Activated CD8-positive, alpha-beta memory T cell treated with anti-CD3 and anti-CD28 coated beads, Interleukin-2, amount 50 U/mL, for 1 hour (primary cell): ENCODE results near the gene TBC1D2B.
"Not testable (repeated sequence)": the region's sequence is repeated elsewhere in the genome, so short reads cannot be mapped to it uniquely, and the experiment has no call there.

Experiments
- DNase-seq: peaks from one replicate; pipeline ENCODE4 v3.0.0-alpha.2; 2020; ENCODE audit errors: extremely low read depth

The TBC1D2B gene

DNA sequence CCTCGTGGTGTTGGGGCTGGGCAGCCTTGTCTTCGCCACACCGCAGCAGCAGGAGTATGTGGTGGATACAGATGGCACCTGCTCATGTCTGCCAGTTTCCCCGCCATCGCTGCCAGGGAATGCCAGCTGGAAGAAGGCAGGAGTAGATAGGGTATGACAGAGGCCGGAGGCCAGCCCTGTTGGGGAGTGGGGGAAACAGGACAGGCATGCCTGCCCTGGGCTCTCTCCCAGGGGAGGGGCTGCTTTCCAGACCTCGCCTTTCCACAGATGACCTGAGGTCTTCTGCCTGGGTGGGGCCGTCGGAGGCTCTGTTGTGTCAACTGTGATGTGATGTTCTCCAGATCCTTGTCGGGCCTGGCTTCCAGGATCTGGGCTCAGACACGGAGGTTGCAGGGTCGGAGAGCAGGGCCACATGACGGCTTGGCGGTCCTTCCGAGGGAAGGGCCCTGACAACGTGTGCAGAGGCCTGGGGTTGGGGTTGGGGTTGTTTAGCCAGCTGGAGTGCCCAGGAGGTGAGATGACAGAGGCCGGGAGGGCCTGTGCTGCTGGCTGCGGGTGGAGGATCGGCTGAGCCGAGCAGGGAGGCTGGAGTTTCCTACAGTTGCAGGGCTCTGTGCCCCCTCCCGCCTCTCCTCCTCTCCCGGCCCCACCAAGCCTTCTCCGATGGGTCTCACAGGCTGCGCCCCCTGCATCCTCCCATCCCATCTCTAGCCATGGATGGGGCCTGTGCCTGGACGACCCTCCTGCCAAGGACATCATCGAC, 102.0 kb downstream of the TBC1D2B start:
- DNase-seq, result no peak

DNA sequence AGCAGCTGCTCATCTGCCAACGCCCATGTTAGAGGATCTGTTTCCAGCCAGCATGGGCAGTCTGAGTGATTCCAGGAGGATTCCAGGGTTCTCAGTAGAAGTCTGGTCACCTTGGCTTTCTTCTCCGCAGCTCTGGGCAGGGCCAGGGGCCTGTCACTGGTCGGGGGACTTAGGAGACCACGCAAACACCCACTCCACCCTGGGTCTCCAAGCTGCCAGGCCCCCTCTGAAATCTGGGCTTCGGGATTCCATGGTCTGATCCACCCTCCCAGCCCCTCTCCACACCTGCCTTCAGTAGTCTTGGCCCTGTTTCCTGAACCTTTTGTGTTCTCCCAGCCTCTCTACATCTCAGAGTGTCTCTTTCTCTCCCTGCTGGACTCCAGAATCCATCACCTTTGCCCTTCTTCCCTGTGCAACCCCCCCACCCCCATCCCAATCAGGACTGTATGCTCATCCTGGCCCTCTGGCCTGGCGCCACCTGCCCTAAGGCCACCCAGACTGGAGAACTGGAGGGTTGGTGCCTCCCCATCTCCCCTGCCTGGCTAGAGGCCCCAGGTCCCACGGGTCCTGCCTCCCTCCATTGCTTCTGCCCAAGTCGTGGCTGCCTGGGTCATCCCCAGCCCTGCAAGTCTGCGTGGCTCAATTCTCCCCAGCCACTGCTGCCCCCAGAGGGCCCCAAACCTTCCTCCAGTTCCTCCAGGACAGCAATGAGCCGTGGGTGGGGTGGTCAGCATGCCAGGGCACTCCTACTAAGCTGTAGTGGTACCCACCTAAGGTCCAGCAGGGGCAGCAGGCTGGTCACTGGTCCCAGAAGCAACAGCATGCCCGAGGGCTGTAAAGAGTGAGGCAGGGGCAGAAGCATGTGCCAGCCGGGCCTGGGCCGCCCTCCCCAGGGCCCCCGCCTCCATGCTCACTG, 102.8 kb downstream of the TBC1D2B start:
- DNase-seq, result no peak

DNA sequence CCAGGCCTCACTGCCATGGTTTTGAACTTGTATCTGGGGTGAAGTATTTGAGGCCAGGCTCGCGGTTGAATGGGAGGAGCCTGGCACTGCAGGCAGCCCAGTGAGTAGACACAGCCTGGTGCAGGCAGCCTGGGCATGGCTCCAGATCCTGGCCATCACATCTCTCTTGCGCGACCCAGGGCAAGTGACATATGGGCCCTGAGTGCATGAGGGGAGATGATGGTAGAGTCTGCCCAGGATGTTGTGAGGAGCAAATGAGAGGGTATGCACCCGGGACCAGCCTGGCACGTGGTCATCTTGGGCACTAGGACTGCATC, 103.5 kb downstream of the TBC1D2B start:
- no peak for DNase-seq

DNA sequence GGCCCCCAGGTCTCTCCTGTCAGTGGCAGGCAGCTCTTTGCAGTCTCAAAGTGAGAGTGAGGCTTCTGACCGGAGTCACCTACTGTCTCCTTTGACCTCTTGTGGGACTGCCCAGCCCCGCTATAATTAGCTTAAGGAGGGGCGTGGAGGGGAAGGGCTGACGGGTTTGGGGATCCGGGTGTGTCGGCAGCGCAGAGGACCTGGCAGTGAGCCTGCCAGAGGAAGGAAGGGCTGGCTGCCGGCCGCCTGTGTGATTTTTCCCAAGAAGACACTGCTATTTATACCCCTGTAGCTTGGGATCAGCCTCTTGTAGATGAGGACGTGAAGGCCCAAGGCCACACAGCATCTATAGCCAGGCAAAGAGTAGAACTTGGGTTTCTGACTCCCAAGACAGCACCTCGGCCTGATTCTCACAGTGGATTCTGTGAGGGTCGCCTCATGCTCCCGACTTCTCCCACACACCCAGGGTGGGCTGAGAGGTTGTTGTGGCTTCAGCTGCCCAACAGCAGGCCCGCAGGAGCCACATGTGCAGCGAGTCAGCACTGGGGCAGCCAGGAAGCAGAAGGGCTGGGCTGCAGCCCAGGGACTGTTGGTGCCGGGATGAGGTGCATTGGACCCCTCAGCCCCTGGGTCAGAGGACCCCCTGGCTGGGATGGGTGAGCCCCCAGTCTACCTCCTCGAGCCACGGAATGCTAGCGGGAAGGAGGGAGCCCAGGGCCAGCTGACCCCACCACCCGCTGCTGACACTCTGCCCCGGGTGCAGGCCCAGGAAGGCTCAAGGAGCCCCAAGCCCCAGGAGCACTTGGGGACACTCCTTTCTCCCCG, 104.0 kb downstream of the TBC1D2B start:
- not testable (repeated sequence) for DNase-seq

DNA sequence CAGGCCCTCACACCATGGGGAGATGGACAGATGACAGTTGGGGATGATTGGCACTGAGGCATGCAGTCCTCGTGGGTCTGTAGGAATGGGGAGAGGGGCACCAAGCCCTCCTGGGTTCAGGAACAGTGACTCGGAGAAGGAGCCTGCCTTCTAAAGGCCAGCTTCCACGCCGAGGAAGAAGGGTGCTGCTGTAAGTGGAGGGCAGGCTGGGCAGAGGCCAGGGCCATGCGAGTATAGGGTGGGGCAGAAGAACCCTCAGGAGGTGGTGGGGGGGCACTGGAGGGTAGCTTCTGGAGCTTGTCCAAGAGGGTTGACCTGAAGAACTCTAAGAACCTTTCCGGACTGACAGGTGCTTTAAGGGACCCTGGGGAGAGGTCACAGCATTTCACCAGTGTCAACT, 104.8 kb downstream of the TBC1D2B start:
- DNase-seq, result not testable (repeated sequence)

DNA sequence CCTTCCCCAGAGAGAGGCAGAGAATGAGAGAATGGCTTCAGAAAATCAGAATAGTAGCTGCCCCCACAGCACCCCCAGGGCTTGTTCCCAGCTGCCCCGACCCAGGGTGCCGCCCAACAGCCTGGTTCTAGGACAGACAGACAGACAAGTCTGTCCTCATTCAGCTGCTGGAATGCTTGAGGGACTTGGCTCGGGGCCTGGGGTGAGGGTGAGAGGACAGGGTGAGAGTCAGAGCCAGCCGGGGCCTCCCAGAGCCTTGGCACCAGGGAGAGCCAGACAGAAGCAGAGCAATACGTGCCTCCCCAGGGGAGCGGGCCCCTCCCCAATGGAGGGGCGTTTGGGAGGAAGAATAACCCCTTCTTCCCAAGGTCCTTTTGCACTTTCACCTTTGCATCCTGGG, 105.6 kb downstream of the TBC1D2B start:
- not testable (repeated sequence) for DNase-seq

DNA sequence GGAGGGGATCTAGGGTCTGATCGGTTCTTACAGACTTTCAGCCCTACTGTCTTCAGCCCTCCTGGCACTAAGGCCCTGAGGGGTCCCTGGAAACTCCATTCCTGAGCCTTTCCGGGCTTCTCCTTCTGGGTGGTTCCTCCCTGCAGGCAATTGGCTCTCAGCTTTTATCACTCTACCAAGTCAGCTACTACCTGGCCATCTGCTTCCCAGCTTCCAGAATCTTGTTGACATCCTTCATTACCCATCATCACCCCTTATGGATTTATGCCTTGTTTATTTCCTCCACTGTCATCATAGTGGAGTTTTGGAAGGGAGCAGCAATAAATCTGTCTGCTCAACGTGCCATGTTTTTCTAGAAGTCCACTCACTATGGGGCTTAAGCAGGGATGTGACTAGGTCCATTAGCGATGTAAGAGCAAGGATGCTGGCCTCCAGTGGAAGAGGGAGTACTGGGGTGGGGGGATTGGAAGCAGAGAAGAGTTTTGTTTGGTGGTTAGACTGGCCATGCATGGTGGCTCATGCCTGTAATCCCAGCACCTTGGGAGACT, 106.6 kb downstream of the TBC1D2B start:
- DNase-seq, result not testable (repeated sequence)

DNA sequence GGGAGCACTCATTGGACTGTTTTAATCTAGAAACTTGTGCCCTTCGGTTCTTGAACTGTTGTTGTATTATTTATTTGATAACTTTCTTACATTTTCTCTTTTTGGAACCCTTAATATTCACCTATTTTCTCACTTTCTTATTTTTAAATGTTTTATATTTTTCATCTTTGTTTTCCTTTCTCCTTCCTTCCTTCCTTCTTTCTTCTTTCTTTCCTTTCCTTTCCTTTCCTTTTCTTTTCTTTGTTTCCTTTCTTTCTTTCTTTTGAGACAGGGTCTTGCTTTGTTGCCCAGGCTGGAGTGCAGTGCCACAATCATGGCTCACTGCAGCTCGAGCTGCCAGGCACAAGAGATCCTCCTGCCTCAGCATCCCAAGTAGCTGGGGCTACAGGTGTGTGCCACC, 108.5 kb downstream of the TBC1D2B start:
- DNase-seq, result no peak

DNA sequence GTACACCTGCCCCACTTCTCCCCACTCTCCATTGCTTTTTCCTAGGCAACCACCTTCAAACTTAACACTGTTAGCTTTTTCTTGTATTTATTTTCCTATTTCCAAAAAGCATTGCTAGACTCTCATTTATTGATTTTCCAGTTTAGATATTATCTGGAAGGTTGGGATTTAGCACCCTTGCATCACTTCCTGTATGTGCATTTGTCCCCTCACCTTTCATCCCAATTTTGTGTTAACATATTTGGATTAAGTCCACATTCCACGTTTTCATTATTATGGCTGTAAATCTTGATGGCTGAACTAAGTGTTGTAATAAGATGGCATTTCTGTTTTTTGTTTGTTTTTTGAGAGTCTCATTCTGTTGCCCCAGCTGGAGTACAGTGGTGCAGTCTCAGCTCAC, 109.7 kb downstream of the TBC1D2B start:
- no peak for DNase-seq

DNA sequence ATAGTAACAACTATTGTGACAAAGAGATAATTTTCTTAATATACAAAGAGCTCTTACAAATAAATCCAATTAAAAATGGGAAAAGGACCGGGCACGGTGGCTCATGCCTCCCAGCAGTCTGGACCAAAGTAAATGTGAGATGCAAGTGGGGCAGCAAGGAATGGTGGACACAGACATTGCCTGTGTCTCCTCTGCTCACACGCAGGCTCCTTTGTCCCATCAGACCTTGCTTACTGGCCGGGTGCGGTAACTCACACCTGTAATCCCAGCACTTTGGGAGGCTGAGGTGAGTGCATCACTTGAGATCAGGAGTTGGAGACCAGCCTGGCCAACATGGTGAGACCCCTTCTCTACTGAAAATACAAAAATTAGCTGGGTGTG, 110.3 kb downstream of the TBC1D2B start:
- not testable (repeated sequence) for DNase-seq

DNA sequence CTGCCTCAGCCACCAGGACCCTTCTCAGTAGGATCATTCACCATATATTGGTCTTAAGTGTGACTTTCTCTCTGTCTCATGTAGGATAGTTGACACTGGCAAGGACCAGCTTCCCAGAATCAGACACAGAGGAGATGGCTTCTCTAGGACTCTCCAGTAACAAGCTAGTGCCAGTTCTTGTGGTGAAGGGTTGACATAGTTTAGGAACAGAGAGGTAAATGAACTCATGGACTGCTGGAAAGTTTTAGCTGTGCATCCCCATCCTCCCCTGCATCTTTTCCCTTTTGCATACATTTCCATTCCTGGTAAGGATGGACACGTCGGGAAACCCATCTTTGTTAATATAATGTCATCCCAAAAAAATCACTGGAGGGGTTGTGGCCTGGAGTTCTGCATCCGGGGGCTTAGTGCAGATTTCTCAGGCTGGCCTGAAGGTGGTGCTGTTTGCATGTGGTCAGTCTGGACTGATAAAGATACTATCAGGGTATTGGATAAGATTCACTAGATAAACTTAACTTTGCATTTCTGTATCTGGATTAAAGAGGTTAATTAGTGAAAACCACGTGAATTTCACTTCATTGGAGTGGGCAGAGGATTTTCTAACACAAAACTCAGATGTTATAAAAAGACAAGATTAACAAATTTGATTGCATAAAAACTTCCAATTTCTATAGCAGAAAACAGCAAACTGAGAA, 110.8 kb downstream of the TBC1D2B start:
- DNase-seq, result no peak

DNA sequence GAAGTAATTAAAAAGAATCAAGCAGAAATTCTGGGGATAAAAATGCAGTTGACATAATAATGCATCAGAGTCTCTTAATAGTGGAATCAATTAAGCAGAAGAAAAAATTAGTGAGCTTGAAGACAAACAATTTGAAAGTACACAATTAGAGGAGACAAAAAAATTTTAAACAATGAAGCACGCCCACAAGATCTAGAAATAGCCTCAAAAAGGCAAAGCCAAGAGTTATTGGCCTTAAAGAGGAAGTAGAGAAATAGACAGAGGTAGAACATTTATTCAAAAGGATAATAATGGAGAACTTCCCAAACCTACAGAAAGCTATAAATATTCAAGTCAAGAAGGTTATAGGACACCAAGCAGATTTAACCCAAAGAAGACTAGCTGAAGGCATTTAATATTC, 113.3 kb downstream of the TBC1D2B start:
- DNase-seq, result no peak

DNA sequence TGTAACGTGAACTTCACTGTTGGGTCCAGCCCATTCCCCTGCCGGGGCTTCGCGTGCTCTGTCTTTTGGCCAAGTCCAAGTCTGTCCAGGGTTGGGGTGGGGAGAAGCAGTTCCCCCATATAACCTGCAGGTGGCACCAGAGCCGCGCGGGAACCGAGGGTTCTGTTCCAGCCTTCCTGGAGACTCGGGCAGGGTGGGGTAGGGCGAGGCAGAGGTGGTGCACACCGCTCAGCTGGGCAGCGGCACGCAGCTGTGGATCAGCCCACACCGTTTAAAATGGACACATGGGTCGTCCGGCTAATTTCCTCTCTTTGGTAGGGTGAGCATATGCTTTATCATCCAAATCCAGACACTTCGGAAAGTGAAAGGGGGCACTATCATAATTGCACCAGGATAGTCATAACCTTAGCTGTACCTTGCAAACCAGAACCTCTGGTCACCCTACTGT, 118.1 kb downstream of the TBC1D2B start:
- peak; percentile 20 for DNase-seq

DNA sequence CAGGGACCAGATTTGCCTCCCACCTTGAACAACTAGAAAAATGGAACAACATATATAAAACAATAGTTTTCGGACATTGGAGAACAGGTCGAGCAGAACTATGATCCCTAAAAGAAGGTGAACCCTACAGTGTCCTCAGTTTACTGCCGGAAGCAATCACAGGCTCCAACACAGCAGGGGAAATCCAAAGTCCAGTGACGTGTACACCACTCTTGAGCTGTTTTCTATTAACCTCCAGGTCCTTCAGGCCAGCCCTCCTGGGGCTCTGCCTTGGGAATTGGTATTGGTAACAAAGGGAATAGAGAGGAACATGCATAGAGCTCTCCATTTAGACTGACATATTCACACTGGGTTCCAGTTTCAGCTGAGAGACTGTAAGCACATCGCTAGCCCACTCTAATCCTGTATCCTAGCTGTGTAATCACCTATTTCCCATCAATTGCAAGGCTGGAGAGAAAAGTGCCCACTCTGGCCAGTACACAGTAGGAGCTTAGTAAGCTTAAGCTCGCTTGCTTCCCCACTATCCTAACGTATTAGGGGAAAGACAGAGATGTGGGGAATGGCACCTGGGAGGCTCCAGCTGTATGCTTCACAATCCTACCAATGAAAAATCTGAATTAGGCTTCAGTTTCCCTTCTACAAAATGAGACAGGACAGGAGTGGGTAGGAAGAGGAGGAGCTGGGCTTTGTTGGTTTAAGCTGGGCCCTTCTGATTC, 118.6 kb downstream of the TBC1D2B start:
- DNase-seq, result not testable (repeated sequence)

DNA sequence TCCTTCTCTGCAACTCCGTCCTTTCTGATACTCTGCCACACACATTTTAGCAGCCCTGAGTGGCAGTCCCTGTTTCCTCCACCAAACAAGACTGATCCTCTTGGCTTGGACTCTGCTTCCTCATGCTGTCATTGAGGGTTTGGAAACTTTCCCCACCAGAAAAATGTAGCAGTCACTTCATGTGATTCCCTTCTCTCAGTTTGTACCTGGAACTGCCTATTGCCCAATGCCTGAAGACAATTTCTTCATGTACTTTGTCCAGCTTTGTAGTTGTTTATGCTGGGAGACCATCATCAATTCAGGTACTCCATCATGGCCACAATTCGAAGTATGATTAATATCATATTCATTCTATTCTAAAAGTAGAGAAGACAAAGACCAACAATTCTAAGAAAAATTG, 119.5 kb downstream of the TBC1D2B start:
- not testable (repeated sequence) for DNase-seq

DNA sequence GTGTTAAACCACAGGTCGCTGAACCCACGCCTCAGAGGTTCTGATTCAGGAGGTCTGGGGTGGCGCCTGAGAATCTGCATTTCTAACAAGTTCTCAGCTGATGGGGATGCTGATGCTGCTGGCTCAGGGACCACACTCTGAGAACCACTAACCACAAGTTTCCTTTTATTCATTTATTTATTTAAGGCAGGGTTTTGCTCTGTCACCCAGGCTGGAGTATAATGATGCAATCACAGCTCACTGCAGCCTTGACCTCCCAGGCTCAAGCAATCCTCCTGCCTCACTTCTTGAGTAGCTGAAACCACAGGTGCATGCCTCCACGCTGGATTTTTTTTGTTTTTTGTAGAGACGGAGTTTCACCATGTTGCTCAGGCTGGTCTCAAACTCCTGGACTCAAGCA, 123.6 kb downstream of the TBC1D2B start:
- DNase-seq, result not testable (repeated sequence)

DNA sequence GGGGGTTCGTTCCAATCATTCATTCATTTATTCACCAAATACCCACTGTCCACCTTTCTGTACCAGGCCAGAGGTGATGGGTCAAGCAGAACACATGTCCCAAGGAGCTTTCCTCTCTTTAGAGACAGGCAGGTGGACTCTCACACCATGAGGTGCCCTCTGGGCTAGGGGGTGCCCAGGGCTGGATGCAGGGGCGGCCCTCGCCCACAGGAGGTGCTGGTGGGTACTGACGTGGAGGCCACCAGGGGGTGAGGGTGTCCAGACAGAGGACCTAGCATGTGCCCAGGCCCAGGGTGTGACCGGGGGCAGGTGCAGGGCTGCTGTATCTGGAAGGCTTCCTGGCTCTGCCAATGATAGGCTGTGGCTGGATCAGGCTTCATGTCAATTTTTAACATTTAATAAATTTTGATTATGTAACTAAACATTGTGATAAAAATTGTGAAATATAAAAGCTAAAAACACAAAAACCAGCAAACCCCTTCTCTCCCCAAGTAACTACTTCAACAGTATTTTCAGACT, 124.5 kb downstream of the TBC1D2B start:
- DNase-seq, result not testable (repeated sequence)

DNA sequence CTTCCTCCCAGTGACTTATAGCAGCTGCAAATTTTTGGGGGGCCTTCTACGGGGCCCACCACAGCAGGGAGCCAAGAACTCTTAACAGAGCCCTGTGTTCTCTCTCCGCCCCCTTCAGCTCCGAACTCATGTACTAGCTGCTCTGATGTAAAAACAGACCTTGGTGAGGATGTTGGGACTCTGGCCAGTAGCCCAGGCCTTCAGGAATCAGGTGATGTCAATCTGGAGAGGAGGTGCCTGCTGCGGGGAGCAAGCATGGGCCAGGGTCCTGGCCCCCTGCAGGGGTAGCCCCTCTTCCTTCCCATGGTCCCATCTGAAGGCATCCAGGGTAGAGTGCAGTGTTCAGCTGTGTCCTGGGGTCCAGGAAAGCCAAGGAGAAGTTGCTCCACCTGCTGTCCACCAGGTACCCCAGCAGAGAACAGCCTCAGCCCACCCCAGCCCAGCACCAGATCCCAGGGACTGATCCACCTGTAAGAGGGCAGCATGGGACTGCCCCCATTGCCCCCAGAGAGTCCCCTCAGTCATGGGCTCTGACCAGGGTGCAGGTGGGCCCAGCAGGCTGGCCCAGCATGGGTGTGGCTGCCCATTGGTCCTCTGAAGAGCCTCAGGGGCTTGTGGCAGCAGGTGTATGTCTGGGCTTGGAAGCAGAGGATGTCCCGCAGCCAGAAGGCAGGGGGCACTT, 126.3 kb downstream of the TBC1D2B start:
- DNase-seq, result not testable (repeated sequence)

DNA sequence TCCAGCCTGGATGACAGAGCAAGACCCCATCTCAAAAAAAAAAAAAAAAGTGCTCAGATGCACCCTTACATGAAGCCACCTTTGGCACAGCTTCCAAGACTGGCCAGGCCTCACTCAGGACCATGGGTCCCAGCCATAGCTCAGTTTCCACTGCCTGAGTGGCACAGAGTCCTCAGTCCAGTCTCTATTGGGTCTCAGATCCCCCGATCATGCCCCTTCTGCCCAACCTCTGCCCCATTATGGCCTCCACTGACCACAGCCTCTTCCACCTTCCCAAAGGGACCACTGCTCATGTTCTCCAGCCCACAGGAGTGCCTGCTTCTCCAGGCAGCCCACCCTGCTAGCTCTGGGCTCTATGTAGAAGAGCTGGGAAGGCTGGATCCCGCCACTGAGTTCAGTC, 127.0 kb downstream of the TBC1D2B start:
- DNase-seq, result not testable (repeated sequence)

DNA sequence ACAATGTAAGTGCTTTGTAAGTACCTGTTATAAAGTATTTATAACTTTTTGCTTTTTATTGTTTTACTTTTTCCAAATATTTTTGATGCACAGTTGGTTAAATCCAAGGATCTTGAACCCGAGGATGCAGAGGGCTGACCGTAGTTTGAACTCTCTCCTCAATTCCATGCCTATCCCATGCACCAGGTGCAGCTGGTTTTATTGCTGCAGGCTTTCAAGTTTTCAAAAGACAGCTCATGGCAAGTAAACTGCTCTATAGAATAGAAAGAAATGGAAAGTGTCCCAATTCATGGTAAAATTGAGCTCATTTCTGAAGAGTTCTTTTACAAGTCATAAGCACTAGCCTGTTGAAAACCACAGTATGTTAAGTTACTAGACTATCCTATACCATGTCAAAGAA, 131.9 kb downstream of the TBC1D2B start:
- DNase-seq, result no peak
